NCI-H2227 treated with DMSO at 0.1 percent for 48 hours (cell line): ENCODE data around the gene ANKRD23.
A peak's percentile ranks its signal among the peaks of the same experiment; 100 is the strongest.

ENCODE experiments used
- DNase-seq: peaks from one replicate; lab custom pipeline; 2025; lab: John Stamatoyannopoulos, UW

The ANKRD23 gene

DNA sequence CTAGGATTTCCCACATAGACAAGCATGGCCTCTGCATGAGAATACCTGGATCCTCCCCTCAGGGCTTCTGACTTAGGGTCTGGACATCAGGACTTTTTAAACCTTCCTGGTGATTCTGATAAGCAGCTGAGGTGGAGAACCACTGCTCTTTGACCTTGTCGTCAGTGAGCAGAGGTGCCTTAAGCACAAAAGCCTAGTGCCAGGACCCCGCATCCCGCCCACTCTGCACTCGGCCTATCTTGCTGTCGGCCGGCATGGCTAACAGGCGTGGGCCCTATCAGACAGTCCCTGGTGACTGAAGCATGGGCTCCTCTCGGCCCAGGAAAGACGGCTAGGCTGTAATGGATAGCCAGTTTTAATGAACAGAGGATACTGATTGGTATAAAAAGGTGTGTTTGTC, 6.2 kb downstream of the ANKRD23 start:
- DNase-seq = no peak

DNA sequence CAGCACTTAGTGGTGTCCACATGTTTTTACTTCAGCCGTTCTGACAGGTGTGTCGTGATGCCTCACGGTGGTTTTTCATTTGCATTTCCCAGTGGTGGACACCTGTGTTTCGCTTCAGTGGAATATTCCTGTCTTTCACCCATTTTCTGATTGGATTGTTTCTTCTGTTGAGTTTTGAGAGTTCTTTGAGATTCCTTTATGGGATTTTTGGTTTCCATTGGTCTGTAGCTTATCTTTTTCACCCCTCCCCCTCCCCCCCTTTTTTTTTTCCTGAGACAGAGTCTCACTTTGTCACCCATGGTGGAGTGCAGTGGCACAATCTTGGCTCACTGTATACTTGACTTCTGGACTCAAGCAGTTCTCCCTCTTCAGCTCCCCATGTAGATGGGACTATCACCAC, 8.0 kb downstream of the ANKRD23 start:
- DNase-seq = no peak

DNA sequence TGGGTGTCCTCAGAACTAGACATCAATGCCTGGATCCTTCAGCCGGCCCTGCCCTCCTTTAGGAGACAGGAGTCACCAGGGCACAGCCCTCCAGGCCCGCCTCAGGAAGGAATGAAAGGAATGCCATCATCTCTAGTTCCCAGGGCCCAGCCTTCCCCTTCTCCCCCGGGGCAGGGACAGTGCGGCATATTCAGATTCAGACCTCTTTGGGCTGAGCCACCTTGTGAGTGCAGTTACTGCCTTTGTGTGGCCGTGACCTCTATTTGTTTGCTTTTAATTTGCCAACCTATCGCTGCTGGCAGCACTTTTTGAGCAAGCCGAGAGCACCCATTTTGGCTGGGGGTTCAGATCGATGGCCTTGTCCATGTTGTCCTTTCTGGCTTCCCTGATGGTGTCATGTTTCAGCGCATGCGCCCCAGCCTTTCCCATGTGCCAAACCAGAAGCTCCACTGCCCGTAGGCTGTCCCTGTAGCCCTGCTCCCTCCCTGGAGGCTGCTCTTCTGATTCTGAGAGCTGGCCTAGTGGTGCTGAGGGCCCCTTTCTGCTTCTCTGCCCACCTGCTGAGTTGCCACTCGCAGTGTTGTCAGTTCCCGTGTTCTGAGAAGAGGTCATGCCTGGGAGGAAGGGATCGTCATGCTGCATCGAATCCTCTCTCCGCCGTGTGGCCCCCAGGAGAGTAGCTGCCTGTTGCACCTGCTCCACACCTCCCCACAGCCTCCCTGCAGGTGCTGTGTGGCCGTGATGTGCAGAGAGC, 10.9 kb downstream of the ANKRD23 start:
- DNase-seq = peak; percentile 5

DNA sequence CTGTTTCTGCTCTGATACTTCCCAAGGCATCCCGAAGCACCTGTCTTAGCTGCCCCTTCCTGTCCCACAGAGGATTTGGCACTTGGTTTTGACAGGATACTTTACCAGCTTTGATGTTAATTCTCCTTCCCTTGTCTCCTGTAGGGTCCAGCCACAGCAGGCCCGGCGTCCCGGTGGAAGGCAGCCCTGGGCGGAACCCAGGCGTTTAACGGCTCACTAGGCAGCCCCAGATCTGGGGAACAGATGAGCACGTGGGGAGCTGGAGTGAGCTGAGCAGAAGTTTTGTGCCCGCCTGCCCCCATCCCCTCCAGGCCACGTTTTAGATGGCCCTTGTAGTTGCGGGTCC, 11.4 kb downstream of the ANKRD23 start:
- DNase-seq = no peak

DNA sequence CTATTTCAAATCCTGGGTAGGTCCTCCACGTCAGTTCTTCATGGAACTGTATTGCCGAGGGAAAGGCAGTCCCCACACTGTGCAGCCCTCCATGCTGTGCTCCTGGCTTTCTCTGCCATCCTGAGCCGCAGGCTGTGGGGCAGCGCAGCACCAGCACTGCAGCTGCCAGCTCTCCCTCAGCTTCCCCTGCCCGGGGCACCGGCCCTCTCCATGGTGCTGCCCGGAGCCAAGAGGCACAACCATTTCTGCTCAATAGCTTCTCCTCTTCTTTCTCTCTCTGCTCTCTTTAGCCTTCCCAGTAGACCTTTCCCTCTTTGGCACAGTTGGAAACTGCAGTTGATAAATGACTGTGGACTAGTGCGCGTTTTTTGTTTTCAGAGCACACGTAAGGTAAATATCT, 12.1 kb downstream of the ANKRD23 start:
- DNase-seq = no peak

DNA sequence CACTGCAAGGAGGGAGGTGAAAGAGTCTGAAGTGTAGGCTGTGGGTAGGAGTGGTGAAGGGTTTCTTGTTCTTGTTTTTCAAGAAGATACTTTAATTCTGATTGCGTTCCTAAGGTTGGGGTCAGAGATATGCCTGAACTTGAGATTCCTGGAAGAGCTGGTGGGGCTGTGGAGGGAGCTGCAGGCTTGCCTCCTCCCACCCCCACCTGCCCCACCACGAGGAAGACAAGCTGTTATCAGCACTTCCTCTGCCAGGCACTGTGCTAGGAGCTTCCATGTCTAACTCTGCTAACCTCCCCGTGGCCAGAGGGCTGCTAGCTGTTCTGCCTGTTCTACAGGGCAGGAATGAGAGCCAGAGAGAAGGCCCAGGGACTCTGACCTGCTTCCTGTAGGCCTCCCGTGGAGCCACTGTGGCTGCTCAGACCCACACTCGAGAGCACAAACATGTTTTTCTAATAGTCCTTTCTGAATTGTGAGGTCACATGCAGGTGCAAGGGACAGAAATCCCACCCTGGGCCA, 13.7 kb downstream of the ANKRD23 start:
- no peak for DNase-seq

DNA sequence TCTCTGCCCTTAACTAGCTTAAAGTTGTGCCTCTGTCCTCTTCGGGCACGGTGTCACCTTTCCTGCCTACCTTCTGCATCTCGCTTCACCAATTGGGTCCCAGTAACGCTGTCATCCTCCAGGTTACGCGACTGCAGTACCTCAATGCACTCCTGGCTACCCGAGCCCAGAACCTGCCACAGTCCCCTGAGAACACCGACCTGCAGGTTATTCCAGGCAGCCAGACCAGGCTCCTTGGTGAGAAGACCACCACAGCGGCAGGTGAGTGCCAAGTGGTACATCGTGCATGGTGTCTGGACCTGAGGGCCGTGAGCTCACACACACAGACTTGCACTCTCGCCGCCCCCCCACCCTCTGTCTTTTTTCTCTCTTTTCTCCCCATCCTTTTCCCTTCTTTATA, 14.9 kb downstream of the ANKRD23 start:
- DNase-seq = no peak

DNA sequence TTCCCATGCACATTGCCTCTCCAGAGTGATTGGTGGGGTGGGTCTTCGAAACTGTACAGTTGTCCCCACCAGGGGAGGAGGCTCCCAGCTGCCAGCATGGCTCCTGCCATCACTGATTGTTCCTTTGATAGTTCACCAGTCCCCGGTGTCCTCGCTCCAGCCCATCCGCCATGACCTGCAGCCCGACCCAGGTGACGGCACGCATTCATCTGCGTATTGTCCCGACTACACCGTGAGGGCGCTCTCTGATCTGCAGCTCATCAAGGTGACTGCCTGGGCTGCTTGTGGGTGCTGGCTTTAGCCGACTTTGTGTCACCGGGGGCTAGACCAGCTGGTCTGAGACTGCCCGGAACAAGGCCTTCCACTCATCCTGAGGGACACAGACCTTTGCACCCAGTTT, 15.4 kb downstream of the ANKRD23 start:
- no peak for DNase-seq

DNA sequence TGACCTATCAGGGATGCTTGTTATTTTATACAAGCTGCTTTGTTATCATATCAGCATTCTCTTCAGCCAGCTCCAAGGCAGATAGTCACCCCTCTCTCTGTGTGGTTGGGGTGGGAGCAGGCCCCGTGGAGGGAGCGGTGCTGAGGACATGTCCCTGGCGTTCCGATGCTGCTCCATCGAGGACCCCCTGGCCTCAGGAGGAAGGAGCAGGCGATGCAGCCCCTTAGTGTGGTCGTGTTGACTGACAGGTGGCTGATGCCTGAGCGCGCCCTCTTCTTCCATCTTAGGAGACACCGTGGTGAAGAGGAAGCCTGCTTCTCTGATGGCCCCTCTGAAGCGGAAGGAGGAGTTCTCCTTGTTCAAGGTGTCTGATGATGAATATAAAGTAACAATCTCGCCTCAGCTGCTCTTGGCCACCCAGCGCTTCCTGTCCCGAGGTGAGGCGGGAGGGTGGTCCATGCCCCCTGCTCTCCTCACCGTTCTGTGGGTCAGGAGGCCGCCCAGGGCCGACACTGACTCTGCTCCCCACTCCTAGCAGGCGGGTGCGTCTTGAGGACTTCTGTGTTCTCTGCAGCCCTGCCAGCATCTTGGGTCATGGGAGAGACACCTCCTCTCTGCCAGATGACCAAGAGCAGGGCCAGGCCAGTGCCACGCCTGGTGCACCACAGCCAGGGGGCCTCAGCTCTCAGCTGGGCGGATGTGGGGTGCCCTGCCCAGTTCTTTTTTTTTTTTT, 17.1 kb downstream of the ANKRD23 start:
- no peak for DNase-seq

DNA sequence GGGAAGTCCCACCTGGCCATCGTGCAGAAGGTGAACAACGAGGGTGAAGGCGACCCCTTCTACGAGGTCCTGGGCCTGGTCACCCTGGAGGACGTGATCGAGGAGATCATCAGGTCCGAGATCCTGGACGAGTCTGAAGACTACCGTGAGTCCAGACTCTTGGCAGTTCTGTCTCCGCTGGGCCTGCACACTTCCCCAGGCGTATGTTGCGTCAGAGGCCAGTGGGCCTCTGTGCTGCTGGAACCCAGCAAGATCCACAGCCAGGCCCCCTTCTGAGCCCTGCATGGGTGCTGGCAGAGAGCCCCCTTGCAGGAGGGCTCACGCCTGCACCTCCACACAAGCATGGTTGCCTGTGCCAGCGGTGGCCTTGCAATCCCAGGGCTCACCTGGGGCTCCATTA, 18.8 kb downstream of the ANKRD23 start:
- no peak for DNase-seq

DNA sequence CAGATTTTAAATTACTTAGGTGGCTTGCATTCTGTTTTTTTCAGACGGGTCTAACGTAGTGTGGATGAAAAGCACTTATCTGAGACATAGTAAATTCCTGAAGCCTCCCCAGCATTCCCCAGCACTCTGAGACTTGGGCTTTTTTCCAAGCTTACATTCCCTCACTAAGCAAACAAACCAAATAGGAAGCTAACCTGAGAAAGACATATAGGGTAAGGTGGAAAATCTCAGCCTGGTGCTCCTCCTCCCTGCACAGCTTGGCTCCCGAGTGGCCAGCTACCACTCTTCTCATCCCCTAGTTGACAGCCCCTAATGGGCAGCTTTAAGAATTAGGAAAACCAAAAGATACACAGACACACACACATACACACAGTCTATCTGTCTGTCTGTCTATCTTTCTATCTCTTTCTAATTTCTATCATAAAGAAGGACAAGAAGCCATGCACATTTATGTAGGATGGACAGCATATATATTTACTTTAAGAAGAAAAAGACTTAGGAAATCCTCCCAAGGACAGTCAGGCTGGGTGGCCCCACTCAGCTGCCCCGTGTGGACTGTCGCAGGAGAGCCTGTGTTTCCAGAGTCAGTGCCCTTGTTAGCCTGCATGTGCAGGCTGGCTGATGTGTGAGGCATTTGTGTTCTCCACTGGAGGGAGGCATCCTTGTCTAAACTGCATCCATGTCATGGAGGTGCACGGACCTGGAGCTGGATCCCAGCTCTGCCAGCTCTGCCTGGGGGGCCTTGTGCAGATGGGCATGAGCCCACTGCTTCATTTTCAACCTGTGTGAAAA, 19.5 kb downstream of the ANKRD23 start:
- DNase-seq = no peak

DNA sequence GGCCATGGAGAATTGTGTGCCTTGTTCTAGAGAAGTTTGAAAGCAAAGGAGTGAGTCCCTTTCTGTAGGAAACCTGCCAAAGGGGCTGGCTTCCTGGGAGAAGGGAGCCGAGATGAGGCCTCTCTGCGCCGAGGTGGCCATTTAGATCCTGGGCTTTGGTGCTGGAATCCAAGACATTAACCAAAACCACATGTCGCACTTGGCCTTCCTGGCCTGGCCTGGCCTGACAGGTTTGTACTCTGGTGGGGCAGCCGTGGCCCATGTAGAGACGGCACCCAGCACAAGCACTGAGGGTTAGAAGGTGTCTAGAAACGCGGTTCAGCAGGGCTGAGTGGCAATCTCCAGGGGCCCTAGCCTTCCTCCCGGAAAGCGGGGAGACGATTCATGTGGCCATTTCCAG, 20.6 kb downstream of the ANKRD23 start:
- no peak for DNase-seq

DNA sequence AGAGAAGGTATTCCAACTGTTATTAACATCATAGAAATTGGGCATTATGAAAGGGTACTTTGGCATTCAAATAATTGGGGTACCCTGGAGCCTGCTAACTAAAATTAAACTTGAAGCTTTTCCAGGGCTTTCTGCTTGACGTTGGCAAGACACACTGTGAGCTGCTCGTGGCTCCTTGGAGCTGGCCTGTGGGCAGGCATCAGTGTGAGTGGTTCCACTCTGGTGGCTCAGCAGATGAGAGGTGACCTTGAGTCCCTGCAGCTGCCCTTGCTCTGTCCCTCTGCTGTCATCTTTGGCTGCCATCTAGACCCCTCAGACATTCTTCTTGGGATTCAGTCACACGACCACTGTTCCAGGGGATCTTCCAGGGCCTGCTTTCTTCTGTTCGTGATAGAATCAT, 21.0 kb downstream of the ANKRD23 start:
- DNase-seq = no peak

DNA sequence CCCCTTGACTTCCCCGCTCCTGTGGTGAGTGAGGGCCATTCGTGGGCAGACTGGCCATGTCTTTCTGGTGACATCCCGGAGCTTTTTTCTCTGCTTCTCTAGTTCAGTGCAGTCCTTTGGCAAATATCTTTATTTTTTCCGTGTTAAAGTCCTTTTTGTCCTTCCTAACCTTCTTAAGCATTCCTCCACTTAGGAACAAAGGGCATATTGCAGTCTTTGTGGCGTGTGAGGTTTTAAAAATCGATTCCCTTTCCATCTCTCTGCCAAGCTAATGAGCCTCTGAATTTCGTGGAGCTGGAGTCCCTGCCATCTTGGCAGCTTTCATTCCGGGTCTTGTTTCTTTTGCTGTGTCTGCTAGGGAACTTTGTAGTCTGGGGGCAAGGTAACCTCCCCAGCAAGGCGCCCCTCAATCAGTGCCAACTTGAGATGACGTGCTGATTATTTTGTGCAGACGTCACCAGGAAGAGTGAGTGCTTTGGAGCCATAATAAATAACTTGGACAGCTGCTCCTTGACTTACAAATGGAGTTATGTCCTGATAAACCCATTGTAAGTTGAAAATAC, 22.6 kb downstream of the ANKRD23 start:
- DNase-seq = no peak

DNA sequence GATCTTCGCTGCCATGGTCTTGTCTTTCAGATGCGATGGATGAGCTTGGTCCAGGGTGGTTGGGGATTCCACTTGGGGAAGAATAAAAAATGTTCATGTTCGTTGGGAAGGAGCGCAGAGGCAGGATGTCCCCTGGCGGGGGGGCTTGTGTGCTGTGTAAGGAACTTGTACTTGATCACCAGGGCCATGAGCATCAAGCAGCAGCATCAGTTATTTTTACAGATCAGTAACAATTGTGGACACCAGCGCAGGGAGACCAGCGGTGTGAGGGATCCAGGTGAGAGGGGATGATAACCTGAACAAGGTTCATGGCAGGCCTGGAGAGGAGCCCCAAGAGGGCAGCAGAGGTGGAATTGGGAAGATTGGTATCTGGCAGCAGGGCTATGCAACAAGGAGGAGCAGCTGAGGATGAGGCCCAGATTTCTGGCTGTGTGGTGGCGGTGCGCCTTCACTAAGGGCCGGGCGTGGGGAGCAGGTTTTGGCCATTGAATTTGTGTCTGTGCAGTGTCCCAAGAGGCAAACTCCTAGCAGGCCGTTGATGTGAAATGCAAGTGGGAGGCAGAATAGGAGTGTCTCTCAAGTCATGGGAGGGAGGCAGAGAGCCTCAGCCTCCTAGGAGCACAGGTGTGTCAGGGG, 23.8 kb downstream of the ANKRD23 start:
- no peak for DNase-seq

DNA sequence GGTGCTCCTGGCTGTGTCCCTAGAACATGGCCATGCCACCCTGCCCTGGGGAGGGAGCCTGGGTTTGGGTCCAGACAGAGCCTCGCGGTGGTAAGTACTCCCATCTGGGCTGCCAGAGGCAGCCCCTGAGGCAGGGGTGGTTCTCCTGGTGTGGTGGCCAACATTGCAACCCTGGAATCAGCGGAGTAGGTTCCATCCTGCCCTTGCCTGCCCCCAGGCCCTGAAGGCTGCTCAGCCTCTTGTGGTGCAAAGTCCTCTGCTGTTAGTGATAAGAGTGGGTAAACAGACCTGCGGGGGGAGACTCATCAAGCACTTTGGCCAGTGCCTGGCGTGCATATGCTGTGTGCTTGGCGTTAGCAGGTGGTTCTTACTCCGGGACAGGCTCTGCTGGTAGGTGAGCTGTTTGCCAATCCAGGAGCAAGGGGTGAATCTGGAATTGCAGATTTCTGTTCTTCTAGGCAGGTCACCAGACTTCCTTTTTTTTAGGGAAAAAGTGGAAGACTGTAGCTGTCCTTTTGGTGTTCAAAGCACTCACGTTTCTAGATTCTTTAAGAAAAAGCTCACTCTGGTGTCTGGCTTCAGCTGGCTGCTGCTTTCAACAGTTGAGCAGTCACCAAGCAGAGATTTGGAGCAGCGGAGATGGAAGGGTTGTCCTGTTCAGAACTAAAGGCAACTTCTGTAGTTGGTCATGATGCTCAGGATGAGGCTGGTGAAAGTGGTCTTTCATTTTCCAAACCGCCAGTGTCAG, 24.5 kb downstream of the ANKRD23 start:
- no peak for DNase-seq

DNA sequence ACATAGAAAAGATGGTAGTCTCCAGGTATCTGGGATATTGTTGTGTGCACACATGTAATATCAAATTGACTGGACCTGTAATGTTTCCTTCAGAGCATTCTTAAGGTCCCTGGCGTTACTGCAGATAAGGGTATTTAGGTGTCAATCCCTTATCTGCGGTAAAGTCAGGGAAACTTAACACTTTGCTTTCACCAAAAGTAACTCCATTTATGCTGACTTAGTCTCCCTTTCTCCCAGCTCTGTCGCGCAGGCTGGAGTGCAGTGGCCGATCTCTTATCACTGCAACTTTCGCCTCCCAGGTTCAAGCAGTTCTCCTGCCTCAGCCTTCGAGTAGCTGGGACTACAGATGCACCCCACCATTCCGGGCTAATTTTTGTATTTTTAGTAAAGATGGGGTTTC, 25.9 kb downstream of the ANKRD23 start:
- DNase-seq = no peak

DNA sequence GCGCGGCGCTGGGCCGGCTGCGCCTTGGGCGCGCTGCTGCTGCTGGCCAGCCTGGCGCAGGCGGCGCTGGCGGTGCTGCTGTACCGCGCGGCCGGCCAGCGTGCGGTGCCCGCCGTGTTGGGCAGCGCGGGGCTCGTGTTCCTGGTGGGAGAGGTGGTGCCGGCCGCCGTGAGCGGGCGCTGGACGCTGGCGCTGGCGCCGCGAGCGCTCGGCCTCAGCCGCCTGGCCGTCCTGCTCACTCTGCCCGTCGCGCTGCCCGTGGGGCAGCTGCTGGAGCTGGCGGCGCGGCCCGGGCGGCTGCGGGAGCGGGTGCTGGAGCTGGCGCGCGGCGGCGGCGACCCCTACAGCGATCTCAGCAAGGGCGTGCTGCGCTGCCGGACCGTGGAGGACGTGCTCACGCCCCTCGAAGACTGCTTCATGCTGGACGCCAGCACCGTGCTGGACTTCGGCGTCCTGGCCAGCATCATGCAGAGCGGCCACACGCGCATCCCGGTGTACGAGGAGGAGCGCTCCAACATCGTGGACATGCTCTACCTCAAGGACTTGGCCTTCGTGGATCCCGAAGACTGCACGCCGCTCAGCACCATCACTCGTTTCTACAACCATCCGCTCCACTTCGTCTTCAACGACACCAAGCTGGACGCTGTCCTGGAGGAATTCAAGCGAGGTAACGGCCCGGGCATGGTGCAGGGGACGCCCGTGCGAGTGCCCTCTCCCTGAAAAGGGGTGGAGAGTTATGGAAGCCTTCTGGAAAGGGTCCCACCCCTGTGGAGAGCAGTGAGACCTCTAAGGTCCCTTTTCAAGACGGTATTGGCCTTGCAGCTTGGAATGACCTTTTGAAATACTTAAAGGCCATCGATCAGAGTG, 26.8 kb downstream of the ANKRD23 start:
- DNase-seq = peak; percentile 4

DNA sequence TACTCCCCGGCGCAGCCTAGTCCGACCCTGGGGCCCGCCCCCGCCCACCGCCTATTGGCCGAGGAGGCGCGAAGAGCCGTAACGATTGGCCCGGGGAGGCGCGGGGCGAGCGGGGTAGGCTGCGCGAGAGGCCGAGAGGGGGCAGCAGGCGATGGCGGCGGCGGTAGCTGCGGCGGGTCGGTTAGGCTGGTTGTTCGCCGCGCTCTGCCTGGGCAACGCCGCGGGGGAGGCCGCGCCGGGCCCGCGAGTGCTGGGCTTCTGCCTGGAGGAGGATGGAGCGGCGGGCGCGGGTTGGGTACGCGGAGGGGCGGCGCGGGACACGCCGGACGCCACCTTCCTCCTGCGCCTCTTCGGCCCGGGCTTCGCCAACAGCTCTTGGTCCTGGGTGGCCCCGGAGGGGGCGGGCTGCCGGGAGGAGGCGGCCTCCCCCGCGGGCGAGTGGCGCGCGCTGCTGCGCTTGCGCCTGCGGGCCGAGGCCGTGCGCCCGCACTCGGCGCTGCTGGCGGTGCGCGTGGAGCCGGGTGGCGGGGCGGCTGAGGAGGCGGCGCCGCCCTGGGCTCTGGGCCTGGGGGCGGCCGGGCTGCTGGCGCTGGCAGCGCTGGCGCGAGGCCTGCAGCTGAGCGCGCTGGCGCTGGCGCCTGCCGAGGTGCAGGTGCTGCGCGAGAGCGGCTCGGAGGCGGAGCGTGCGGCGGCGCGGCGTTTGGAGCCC, 27.5 kb downstream of the ANKRD23 start, which contains the start of gene CNNM3:
Gene CNNM3, plus strand, starts transcription at position 142 of the 709 bp plus-strand sequence. Its CDS starts 10 bp downstream, at position 152.
- DNase-seq = peak; percentile 89
